HG02759 (cell line): ENCODE results near the gene FZD10.

Experiments used
- ATAC-seq: cut with Tn5 transposase; IDR thresholded peaks from one replicate; pipeline ENCODE4 v1.9.1; 2021; ENCODE audit warnings: mild to moderate bottlenecking, moderate library complexity; ENCODE audit not compliant: unreplicated experiment

Gene FZD10

DNA sequence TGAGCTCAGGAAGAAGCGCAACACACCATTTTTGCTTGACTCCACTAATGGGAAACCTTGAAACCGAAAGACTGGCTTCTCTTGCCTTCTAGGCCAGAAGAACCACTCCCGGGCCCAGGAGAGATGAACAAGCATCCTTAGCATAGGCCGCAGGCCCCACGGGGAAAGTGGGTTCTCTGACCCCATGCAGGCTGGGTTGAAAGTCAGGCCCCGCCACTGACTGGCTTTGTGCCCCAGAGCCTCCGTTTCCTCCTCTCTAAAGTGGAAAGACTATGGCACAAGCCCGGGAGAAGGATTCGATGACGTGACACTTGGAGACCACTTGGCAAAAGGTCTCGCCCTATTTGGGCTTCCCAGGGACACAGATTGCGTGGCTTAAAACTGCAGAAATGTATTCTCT, 9.9 kb upstream of the FZD10 start:
- ATAC-seq: no peak

DNA sequence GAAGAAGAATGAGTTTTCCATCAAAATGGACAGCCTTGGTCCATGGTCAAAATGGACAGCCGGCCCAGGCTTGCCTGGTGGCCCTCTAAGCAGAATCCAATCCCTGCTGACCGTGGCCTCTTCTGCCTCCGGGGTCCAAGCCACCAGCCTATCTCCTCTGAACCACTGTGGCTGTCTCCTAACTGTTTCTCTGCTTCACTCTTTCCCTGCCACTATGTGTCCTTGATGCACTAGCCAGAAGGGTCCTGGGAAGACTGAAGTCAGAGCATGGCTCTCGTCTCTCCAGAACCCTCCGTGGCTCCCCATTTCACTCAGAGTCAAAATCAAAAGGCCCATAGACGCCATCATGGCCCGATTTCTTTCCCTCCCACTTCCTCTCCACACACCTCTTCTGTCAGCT, 8.5 kb upstream of the FZD10 start:
- ATAC-seq: no peak

DNA sequence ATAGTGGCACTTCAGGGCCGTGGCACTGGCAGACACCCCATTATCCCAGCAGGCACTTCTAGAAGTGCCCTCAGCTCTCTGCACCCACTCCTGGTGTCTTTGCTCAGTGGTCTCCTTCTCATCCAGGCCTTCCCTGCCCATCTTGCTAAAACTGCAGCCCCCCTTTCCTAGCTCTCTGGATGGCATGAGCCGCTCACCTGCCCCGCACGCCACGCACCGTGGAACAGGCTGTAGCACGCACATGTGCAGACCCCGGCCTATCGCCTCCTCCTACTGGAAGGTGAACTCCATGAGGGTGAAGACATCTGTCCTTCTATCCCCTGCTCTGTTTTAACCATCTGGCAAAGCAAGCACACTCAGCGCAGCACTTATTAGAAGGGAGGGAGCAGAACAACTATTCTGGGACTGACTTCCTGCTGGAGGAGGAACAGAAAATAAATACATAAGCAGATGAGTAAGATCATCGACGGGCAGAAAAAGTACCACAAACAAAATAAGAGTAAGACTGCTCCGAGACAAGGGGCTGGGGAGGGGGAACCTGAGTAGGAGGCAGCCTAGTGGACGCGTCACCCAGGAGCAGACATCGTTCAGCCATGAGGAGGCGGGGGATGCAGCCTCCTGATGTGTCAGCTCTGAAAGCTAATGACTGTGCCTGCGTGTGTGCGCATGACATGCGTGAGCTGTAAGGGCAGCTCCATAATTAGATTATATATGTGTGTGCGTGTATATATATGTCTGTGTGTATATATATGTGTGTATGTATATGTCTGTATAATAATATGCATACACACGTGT, 7.8 kb upstream of the FZD10 start:
- no peak for ATAC-seq

DNA sequence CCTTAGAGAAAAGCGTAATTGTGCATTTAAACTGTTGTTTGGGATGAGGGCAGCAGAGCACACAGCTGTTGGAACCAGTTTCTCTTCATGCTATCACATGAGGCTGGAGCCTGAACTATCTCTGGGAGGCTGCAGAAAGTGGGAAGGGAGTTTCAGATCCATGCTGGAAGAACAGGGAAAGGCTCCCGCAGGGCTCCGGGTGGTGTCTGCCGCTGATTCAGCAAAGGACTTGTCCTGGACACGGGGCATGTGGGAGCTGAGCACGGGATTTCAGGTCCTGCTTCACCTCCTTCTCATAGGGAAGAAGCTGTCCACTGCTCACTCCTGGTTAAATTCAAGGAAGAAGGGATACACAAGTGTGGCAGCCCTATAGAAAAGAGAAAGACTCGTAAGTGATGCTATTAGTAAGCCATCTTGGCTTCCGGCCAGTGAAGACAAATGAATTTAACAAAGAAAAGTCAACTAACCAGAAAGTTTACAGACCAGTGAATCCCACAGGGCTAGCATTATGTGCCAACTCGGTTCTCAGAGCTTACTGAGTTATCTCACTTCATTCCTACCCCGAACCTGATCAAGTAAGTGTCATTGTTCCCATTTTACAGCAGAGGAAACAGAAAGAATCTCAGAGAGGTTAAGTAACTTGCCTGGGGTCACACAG, 6.7 kb upstream of the FZD10 start:
- ATAC-seq: no peak

DNA sequence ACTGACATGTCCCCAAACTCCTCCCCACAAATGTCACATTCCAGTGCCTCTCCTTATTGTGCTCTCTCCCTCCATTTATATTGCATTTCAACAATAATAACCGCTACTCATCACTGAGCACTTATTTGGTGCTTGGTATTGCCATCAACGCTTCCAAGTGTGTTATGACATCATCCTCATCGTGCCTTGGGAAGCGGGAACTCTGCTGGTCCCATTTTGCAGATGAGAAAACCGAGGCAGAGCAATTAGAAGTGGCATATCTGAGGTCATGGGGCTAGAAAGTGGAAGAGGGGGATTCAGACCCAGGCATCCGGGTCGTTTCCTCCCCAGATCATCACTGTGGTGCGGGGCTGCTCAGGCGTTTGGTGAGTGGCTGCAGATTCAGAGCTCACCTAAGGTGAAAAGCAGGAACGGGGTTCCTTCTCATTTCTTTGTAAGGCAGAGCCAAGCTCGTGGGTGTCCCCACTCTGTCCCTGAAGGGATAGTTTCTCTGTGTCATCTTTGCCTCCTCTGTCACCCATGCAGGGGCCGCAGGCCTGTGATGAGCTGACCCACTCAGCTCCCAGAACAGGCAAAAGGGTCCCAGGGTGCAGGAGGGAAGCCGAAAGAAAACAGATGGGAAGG, 5.5 kb upstream of the FZD10 start:
- no peak for ATAC-seq

DNA sequence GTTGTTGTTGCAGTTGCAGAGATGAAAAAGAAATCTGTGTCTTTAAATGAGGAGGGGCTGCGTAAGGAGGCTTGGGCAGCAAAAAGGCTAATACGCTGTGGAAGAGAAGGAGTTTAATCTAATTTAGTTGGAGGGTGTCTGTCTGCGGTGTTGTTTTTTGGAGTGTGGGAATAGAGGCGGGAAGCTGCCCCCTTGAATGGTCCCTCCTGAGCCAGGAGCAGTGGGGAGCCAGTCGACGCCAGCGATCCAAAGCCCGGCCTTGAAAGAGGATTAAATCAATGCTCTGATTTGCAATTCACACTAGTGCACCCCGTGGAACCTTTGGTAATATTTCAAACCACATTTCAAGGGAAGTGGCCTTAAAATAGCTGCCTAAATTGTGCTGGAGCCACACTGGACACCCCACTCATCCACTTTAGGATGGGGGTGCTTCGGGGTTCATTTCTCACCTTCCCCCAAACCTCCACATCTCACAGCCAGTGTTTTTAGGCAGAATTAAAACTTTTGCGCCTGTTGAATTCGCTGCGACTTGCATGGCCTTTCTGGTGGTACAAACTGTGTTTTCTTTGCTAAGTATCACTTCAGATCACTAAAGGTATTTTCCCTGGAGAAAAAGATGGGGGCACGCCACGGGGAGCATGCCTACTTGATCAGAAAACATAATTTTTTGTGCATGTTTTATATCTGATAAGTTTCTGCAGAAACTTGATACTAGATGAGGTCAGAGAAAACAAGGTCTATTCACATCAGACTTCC, 4.1 kb upstream of the FZD10 start:
- ATAC-seq: no peak

DNA sequence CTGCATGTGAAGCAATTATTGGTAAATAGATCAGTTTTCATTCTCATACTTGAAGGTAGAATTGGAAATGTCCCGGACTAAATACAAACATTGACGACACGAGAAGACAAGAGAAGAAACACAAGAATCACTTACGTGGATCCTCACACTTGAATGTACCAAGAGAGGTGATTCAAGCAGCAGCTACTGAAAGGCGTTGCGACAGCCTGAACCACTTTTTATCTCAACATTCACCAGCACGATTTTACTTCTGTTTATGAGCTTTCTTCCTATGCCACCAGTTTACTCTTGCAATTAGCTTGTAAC, 3.6 kb upstream of the FZD10 start:
- no peak for ATAC-seq

DNA sequence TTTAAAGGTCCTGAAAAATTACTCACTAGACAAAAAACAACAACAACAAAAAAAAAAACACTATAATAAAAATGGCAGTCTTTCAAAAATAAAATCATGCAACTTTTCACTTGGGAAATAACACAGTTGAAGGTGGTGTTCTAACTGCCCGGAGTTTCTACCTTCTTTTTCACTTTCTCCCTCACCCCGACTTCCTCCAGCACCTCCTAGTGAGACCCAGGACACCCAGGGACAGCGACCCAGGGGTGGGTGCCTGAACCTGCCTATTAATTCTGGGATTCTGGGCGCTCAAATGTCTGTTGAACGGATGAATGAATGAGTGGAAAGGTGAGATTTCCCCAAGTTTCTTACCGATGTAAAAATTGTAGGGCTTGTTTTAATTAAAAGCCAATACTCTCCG, 2.0 kb upstream of the FZD10 start:
- no peak for ATAC-seq

DNA sequence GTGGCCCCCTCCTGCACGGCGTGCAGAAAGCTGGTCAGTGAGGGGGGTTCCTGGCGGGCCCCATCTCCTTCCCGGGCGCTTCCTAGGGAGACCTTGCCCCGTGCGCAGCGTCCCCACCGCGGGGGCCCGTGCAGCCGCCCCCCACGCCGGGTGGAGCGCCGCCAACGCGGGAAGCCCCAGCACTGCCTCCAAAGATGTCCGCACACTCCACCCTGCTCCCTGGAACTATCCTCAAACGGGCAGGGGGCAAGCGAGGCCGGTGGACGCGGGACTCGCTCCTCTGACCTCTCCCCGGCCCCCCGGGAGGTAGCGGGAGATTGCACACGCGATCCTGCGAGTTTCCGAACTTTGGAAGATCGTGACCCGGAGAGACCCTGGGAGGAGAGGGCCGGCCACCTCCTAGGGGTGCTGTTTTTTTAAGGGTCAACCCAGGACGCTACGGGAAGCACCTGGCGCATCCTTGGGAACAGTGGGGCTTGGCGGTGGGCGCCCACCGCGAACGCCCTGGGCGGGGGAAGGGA, 1.5 kb upstream of the FZD10 start:
- ATAC-seq: no peak

DNA sequence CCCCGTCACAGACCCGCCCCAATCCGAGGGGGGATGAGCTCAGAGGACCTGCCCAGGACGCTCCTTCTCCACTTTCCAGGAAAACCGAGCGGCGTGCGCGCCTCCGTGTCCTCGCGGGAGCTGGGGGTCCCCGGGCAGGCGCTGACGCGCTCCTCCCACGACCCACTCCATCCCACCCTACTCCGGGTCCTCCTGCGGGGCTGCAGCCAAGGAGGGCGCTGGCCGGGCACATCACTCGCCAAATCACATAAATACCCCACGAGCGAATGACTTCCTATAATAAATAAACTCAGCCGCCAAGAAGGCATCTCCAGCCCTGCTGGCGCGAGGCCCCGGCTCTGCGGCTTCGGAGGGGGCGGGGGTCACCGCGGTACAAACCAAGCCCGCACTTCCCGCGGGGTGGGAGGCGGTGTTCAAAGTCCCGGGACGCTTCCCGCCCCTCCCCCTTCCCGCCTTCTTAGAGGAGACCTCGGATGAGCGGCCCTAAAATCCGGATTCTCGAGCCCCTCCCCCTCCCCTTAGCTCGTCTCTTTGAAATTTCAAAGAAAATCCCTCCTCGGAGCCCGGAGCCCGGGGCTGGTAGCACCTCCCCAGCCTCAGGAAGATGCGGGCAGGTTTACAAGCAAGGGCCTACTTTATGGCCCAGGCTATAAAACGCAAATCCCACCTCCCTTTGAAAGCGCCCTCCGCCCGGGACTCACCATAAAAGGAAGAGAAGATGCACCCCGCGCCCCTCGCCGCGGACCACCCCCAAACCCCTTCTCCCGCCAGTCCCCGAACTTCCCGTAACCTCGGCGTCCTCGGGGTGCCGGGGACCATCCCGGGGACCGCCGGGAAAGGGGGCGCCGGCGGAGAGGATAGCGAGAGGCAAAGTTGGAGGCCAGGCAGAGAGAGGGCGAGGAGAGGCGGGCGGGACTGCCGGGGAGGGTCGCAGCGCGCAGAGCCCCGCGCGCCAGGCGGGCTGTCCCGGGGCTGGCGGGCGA, 712 bp upstream of the FZD10 start:
- no peak for ATAC-seq

DNA sequence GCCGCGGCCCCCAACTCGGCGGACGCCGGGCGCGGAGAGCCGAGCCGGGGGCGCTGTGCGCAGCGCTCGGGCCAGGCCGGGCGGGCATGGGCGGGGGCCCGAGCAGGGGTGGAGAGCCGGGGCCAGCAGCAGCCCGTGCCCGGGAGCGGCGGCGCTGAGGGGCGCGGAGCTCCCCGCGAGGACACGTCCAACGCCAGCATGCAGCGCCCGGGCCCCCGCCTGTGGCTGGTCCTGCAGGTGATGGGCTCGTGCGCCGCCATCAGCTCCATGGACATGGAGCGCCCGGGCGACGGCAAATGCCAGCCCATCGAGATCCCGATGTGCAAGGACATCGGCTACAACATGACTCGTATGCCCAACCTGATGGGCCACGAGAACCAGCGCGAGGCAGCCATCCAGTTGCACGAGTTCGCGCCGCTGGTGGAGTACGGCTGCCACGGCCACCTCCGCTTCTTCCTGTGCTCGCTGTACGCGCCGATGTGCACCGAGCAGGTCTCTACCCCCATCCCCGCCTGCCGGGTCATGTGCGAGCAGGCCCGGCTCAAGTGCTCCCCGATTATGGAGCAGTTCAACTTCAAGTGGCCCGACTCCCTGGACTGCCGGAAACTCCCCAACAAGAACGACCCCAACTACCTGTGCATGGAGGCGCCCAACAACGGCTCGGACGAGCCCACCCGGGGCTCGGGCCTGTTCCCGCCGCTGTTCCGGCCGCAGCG, 639 bp downstream of the FZD10 start:
- ATAC-seq: no peak

DNA sequence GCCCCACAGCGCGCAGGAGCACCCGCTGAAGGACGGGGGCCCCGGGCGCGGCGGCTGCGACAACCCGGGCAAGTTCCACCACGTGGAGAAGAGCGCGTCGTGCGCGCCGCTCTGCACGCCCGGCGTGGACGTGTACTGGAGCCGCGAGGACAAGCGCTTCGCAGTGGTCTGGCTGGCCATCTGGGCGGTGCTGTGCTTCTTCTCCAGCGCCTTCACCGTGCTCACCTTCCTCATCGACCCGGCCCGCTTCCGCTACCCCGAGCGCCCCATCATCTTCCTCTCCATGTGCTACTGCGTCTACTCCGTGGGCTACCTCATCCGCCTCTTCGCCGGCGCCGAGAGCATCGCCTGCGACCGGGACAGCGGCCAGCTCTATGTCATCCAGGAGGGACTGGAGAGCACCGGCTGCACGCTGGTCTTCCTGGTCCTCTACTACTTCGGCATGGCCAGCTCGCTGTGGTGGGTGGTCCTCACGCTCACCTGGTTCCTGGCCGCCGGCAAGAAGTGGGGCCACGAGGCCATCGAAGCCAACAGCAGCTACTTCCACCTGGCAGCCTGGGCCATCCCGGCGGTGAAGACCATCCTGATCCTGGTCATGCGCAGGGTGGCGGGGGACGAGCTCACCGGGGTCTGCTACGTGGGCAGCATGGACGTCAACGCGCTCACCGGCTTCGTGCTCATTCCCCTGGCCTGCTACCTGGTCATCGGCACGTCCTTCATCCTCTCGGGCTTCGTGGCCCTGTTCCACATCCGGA, 1.4 kb downstream of the FZD10 start:
- no peak for ATAC-seq

DNA sequence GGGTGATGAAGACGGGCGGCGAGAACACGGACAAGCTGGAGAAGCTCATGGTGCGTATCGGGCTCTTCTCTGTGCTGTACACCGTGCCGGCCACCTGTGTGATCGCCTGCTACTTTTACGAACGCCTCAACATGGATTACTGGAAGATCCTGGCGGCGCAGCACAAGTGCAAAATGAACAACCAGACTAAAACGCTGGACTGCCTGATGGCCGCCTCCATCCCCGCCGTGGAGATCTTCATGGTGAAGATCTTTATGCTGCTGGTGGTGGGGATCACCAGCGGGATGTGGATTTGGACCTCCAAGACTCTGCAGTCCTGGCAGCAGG, 1.9 kb downstream of the FZD10 start:
- ATAC-seq: no peak

DNA sequence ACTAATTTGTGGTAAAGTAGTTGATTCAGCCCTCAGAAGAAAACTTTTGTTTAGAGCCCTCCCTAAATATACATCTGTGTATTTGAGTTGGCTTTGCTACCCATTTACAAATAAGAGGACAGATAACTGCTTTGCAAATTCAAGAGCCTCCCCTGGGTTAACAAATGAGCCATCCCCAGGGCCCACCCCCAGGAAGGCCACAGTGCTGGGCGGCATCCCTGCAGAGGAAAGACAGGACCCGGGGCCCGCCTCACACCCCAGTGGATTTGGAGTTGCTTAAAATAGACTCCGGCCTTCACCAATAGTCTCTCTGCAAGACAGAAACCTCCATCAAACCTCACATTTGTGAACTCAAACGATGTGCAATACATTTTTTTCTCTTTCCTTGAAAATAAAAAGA, 2.7 kb downstream of the FZD10 start:
- no peak for ATAC-seq

DNA sequence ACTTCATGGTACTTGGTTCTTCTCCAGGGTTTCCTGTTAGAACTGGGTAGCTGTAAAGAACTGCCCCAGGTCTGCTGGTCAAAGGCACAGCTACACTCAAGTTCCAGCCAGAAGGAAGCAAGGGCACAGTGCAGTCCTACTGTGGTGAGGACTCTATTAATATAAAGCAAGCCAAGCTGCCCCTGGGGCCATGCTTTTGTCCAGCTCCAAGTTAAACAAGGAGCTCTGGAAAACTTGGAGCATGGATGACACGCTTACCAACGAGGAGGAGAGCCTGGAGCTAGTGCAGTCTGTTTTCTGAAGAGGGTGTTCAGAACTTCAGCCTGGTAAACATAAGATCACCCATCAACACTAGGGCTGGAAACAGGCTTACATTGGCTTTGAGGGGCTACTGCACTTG, 4.0 kb downstream of the FZD10 start:
- no peak for ATAC-seq

DNA sequence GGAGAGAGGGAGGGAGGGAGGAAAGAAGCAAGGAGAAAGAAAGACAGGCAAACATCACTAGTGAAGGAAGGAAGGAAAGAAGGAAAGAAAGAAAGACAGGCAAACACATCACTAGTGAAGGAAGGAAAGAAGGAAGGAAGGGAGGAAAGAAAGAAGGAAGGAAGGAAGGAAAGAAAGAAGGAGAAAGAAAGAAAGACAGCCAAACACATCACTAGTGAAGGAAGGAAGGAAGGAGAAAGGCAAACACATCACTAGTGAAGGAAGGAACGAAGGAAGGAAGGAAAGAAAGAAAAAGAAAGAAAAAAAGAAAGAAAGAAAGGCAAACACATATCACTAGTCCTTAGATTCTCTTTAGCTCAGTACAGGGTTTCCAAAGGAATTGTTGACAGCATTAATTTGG, 5.3 kb downstream of the FZD10 start:
- no peak for ATAC-seq

DNA sequence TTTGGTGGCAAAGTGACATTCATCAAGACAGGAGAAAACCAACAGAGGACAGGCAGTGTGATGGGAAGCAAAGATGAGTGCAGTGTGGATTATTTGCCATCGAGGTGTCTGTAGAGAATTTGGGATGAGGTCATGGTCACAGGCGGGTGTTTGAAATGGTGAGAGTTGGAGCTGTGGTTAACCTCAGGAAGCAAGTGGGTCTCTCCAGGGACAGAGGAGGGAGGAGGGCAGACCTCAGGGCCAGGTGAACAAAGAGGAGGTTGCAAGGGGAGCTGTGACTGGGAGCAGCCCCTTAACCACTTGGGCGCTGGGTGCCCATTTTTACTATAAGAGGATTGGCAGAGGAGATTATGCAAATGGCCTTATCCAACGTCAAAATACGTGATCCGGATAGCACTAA, 7.0 kb downstream of the FZD10 start:
- ATAC-seq: no peak

DNA sequence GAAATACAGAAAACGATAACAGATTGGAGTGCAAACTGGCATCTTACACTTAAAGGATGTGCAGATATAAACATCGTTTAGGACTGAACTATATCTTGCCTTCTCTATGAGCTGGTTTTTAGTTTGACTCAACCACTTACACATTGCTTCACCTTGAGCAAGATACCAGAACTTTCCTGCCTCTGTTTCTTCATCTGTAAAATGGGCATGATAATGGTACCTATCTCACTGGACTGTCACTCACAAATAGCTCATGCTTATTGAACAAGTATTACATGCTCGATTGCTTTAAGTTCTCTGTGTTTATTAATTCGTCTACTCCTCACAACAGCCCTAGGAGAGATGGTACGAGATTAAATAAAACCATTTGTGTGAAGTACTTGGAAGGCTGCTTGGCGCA, 7.7 kb downstream of the FZD10 start:
- no peak for ATAC-seq

DNA sequence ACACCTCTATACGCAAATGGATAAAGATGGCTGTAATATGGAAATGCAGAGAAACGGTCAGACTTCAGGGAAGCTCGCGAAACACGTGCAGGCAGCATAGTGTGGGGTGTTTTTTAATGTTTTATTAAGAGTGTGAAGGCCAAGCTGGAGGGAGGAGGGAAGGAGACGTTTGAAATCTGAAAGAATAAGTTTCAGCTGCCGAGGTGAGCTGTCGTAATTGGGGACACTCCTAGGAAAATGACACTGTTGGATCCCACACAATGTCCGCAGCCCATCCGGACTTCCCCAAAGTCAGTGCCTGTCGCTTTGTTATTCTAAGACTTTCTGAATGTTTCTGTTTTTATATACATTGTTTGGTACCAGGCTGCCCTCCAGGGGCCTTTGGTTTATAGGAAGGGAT, 8.3 kb downstream of the FZD10 start:
- no peak for ATAC-seq
